Jurkat, Clone E6-1 (cell line): ENCODE measurements around the gene TRAF5.
"Not testable (repeated sequence)": the region's sequence is repeated elsewhere in the genome, so short reads cannot be mapped to it uniquely, and the experiment has no call there.

Experiments used
- DNase-seq: peaks from one replicate; pipeline ENCODE4 v3.0.0-alpha.2; 2011; ENCODE audit warnings: low read depth, low spot score
- H3K4me3 ChIP-seq: 2 replicates; pipeline ENCODE4 v1.5.1; 2011; ENCODE audit warnings: mild to moderate bottlenecking, low read length, control low read depth, moderate library complexity

Gene TRAF5

GRCh38 chr1:211370669-211371068 lies 44.0 kb downstream of the TRAF5 start:
- DNase-seq, result no peak
- H3K4me3 ChIP-seq, result no peak overlapping the region

GRCh38 chr1:211371406-211372105 lies 44.9 kb downstream of the TRAF5 start:
- no peak for DNase-seq
- H3K4me3 ChIP-seq, result no peak overlapping the region

- no peak overlapping the region for H3K4me3 ChIP-seq
- no peak for DNase-seq
Observed at GRCh38 chr1:211372463-211372862, 45.8 kb downstream of the TRAF5 start.

GRCh38 chr1:211375146-211375818 lies 48.6 kb downstream of the TRAF5 start:
- DNase-seq, result no peak
- no peak overlapping the region for H3K4me3 ChIP-seq

GRCh38 chr1:211375949-211376348 lies 49.3 kb downstream of the TRAF5 start:
- no peak overlapping the region for H3K4me3 ChIP-seq
- no peak for DNase-seq

GRCh38 chr1:211376807-211377470 lies 50.3 kb downstream of the TRAF5 start:
- no peak overlapping the region for H3K4me3 ChIP-seq
- DNase-seq, result no peak

GRCh38 chr1:211377539-211378450 lies 51.2 kb downstream of the TRAF5 start:
- H3K4me3 ChIP-seq, result no peak overlapping the region
- DNase-seq, result no peak

GRCh38 chr1:211378844-211379243 lies 52.2 kb downstream of the TRAF5 start:
- no peak for DNase-seq
- no peak overlapping the region for H3K4me3 ChIP-seq

- no peak for DNase-seq
- no peak overlapping the region for H3K4me3 ChIP-seq
Observed at GRCh38 chr1:211379446-211379845, 52.8 kb downstream of the TRAF5 start.

- DNase-seq, result no peak
- H3K4me3 ChIP-seq, result no peak overlapping the region
Observed at GRCh38 chr1:211381481-211382181, 55.0 kb downstream of the TRAF5 start.

- no peak overlapping the region for H3K4me3 ChIP-seq
Observed at GRCh38 chr1:211382182-211382713, 55.6 kb downstream of the TRAF5 start.

GRCh38 chr1:211382714-211383480 lies 56.3 kb downstream of the TRAF5 start:
- H3K4me3 ChIP-seq, result no peak overlapping the region
- no peak for DNase-seq

More at GRCh38 chr1:211382182-211382713, 55.6 kb downstream of the TRAF5 start:
- no peak for DNase-seq

- H3K4me3 ChIP-seq, result no peak overlapping the region
- no peak for DNase-seq
Observed at GRCh38 chr1:211384524-211384923, 57.9 kb downstream of the TRAF5 start.

- no peak for DNase-seq
- no peak overlapping the region for H3K4me3 ChIP-seq
Observed at GRCh38 chr1:211386921-211387320, 60.3 kb downstream of the TRAF5 start.

- not testable (repeated sequence) for H3K4me3 ChIP-seq, DNase-seq
Observed at GRCh38 chr1:211390829-211391228, 64.2 kb downstream of the TRAF5 start.

- DNase-seq, result no peak
- H3K4me3 ChIP-seq, result no peak overlapping the region
Observed at GRCh38 chr1:211393203-211393602, 66.6 kb downstream of the TRAF5 start.

GRCh38 chr1:211398266-211398930 lies 71.8 kb downstream of the TRAF5 start:
- H3K4me3 ChIP-seq, DNase-seq: not testable (repeated sequence)
